K562 (cell line): Measurements from ENCODE around the gene TMEM123. TPM values are rescaled to one million over a fixed set of nuclear protein-coding genes. Genes with fewer than 3 reads are reported as not detected.

Experiments
- ATAC-seq: fragments of 200-7000 bp; cut with Tn5 transposase; 3 replicates; pipeline ENCODE4 v1.9.1; 2020; ENCODE audit warnings: moderate library complexity
- BruUV-seq: library from RNA; stranded (reverse); fragments of 400-500 nt; replicated peaks from 2 replicates; lab custom pipeline; 2021; lab: Mats Ljungman, UMichigan
- CTCF ChIA-PET: fragments of 300-600 bp; formaldehyde crosslinking; extraction: SDS; loops from one replicate; lab custom pipeline; 2021; ENCODE audit warnings: low intra/inter-chr PET ratio; lab: Yijun Ruan, JAX
- POLR2A ChIA-PET: fragments of 300-600, 350-650 bp; sonication (Branson Sonifier 250); formaldehyde crosslinking; extraction: SDS; loops from one replicate; lab custom pipeline; 2021; ENCODE audit warnings: antibody characterized with exemption, inconsistent platforms; lab: Yijun Ruan, JAX
- DNase-seq, 4 experiments: peaks; one replicate each; pipeline versions ENCODE4 v3.0.0 to v3.0.0-alpha.2; 2011 to 2018; ENCODE audit warnings: low spot score in 3 of 4, mixed read lengths in 3 of 4; ENCODE audit errors: extremely low read depth in 1 of 4
- FAIRE-seq: peaks from 2 replicates; lab custom pipeline; 2011; peaks lifted over from hg19 to GRCh38; lab: Jason Lieb, UNC
- H2AFZ ChIP-seq: 2 replicates; pipeline ENCODE4 v1.6.0; 2011; ENCODE audit warnings: low read depth, low read length, control low read depth, inconsistent platforms
- H3K27ac ChIP-seq: fragments of 200-600 bp; 3 replicates; pipeline ENCODE4 v1.8.0; 2011; ENCODE audit warnings: low read depth, mild to moderate bottlenecking, control low read depth, inconsistent platforms, low read length, moderate library complexity, mixed read lengths; ENCODE audit errors: extremely low read depth
- H3K27me3 ChIP-seq, 2 experiments: fragments of 300-600 bp in 1 of 2; 2 replicates in 1 of 2; 3 replicates in 1 of 2; pipeline versions ENCODE4 v1.6.0 to v1.8.0; 2011; ENCODE audit warnings: inconsistent platforms in 2 of 2, low read length in 2 of 2, mild to moderate bottlenecking in 1 of 2, mixed read lengths in 1 of 2, moderate library complexity in 1 of 2; ENCODE audit not compliant: control insufficient read depth in 2 of 2, insufficient read depth in 2 of 2
- H3K36me3 ChIP-seq: fragments of 300-600 bp; 3 replicates; pipeline ENCODE4 v1.8.0; 2011; ENCODE audit warnings: mild to moderate bottlenecking, low read length, inconsistent platforms; ENCODE audit not compliant: control insufficient read depth, insufficient read depth
- H3K4me1 ChIP-seq, 2 experiments: fragments of 200-600 bp in 1 of 2; replicated peaks in 1 of 2; 2 replicates in 1 of 2; 3 replicates in 1 of 2; pipeline versions ENCODE4 v1.5.1 to v1.8.0; 2011; ENCODE audit warnings: inconsistent platforms in 2 of 2, low read length in 2 of 2, mild to moderate bottlenecking in 1 of 2, mixed read lengths in 1 of 2, moderate library complexity in 1 of 2; ENCODE audit not compliant: control insufficient read depth in 2 of 2, insufficient read depth in 2 of 2
- H3K4me2 ChIP-seq: 2 replicates; pipeline ENCODE4 v1.6.1; 2011; ENCODE audit warnings: low read length, control low read depth, inconsistent platforms, mixed read lengths; ENCODE audit not compliant: insufficient read depth
- H3K4me3 ChIP-seq: fragments of 200-600 bp; sonication (generic), shearing (Covaris generic); 2 replicates; pipeline ENCODE4 v1.5.1; 2016; ENCODE audit warnings: control low read depth, inconsistent platforms
- H3K79me2 ChIP-seq: fragments of 200-600 bp; 3 replicates; pipeline ENCODE4 v1.8.0; 2011; ENCODE audit warnings: low read length, inconsistent platforms; ENCODE audit not compliant: control insufficient read depth, insufficient read depth
- H3K9ac ChIP-seq, 2 experiments: 2 replicates each; pipeline versions ENCODE4 v1.6.0 to v1.6.1; 2011; ENCODE audit warnings: low read depth in 2 of 2, low read length in 2 of 2, control low read depth in 1 of 2, inconsistent platforms in 1 of 2, mild to moderate bottlenecking in 1 of 2, mixed read lengths in 1 of 2; ENCODE audit not compliant: insufficient read depth in 1 of 2
- H3K9me1 ChIP-seq: one replicate; pipeline ENCODE4 v1.6.0; 2011; ENCODE audit warnings: inconsistent platforms, mild to moderate bottlenecking, low read length, moderate library complexity; ENCODE audit not compliant: control insufficient read depth, insufficient read depth
- H3K9me3 ChIP-seq: replicated peaks from 2 replicates; pipeline ENCODE4 v1.5.1; 2011; ENCODE audit warnings: low read depth, low read length, inconsistent platforms; ENCODE audit not compliant: control insufficient read depth, insufficient read depth
- H4K20me1 ChIP-seq: replicated peaks from 2 replicates; pipeline ENCODE4 v1.6.1; 2011; ENCODE audit warnings: low read length, inconsistent platforms, mixed read lengths; ENCODE audit not compliant: control insufficient read depth, insufficient read depth
- ELK3 ChIP-seq: fragments of 450-650 bp; formaldehyde crosslinking; IDR thresholded peaks from 2 replicates; pipeline ENCODE4 v1.4.0; 2020; ENCODE audit warnings: mild to moderate bottlenecking
- FOXA1 ChIP-seq: fragments of 450-650 bp; IDR thresholded peaks from 2 replicates; pipeline ENCODE4 v1.6.1; 2016; ENCODE audit warnings: mild to moderate bottlenecking, borderline replicate concordance
- HOXB6 ChIP-seq: fragments of 250-450 bp; sonication (Bioruptor Pico); IDR thresholded peaks from 2 replicates; pipeline ENCODE4 v1.5.1; 2022; ENCODE audit warnings: mild to moderate bottlenecking, borderline replicate concordance
- POLR3G ChIP-seq: IDR thresholded peaks from 2 replicates; pipeline ENCODE4 v1.6.1; 2011; ENCODE audit not compliant: insufficient read length, insufficient replicate concordance; ENCODE audit errors: extremely low read depth
- RHOXF2B ChIP-seq: fragments of 250-450 bp; sonication (Bioruptor Pico); conservative IDR thresholded peaks from 2 replicates; pipeline ENCODE4 v1.5.1; 2021
- SP2 ChIP-seq: IDR thresholded peaks from 2 replicates; pipeline ENCODE4 v1.6.1; 2011; ENCODE audit warnings: mild to moderate bottlenecking, low read depth, low read length, moderate library complexity; ENCODE audit not compliant: poor library complexity, severe bottlenecking; ENCODE audit errors: extremely low read depth
- THRA ChIP-seq: fragments of 450-650 bp; IDR thresholded peaks from 2 replicates; pipeline ENCODE4 v1.6.1; 2017; ENCODE audit warnings: mild to moderate bottlenecking, moderate library complexity
- ZBTB5 ChIP-seq: fragments of 450-650 bp; IDR thresholded peaks from 2 replicates; pipeline ENCODE4 v1.6.1; 2017; ENCODE audit warnings: antibody characterized with exemption
- WGBS: fragments of 100-300 bp; shearing (Covaris generic); methylation state at CpG from one replicate; pipeline ENCODE4 v1.1.6; 2016; ENCODE audit warnings: low coverage, mixed read lengths; ENCODE audit not compliant: insufficient coverage; ENCODE audit errors: missing lambda C conversion rate; 5-methylcytosine and 5-hydroxymethylcytosine counted together
- in situ Hi-C: fragments of 300-500 bp; cut with MboI; formaldehyde crosslinking; loops from 4 replicates; pipeline ENCODE4 v1.15.0; 2018; ENCODE audit warnings: inconsistent platforms, mixed read lengths
- intact Hi-C: fragments of 100-400 bp; cut with micrococcal nuclease; formaldehyde crosslinking; loops from 2 replicates; pipeline ENCODE4 v1.14.2; 2022
- polyA plus RNA-seq, 8 experiments: library from polyadenylated mRNA; depleted of rRNA in 4 of 8; stranded (reverse) in 5 of 8; unstranded in 3 of 8; fragments of >200 nt; fragmentation: Nextera tagmentation in 2 of 8; fragmentation: Illumina TruSeq in 1 of 8; extraction: Ambion mirVana in 2 of 8; extraction: Trizol in 1 of 8; gene quantifications; 2 replicates each; pipeline versions ENCODE4 v1.2.1 to v1.2.3, GENCODE V29; 2011 to 2014; ENCODE audit warnings: inconsistent platforms in 1 of 8, missing spikeins in 1 of 8
- total RNA-seq, 7 experiments: library from RNA; depleted of rRNA in 6 of 7; stranded (reverse); fragments of >200 nt in 6 of 7; fragmentation: Illumina TruSeq in 2 of 7; extraction: Trizol in 2 of 7; gene quantifications; 2 replicates each; pipeline versions ENCODE4 v1.2.1 to v1.2.3, GENCODE V29; 2011 to 2021; ENCODE audit warnings: low replicate concordance in 1 of 7

TMEM123 gene
- total and polyA plus RNA-seq, 9 of the 15 experiments (the other 6 are each of a cell fraction or from before 2014, with no cell fraction given) = 19.8 to 344 (median 82.4) TPM

GRCh38 chr11:102500829-102501228 lies 48.3 kb upstream of the TMEM123 start:
- Histone ChIP-seq H4K20me1 (no peaks in the 10 kb centered on the region), H3K27me3 (peaks cover 4% of the 10 kb centered on the region in 2 experiments; a peak in 2 of 5 replicates), H3K4me2 (no peak overlapping the region), H3K36me3 (no peaks in the 10 kb centered on the region), H3K27ac (no peak overlapping the region), H3K9ac (no peak overlapping the region), H3K79me2 (no peaks in the 10 kb centered on the region), H3K4me3 (no peak overlapping the region), H2AFZ (no peak overlapping the region), H3K9me1 (no peaks in the 10 kb centered on the region), H3K4me1 (no peaks in the 10 kb centered on the region), H3K9me3 (no peaks in the 10 kb centered on the region)
- FAIRE-seq (no peak), ATAC-seq (no peak), DNase-seq (no peak)
- POLR2A ChIA-PET = no interaction called here
- in situ Hi-C loops (no loop called here), intact Hi-C loops (no loop called here)
- no peak for TF ChIP-seq THRA
- TF ChIP-seq HOXB6 (CRISPR knock-in tag) = no peak
- TF ChIP-seq ZBTB5 = no peak
- no peak for TF ChIP-seq RHOXF2B (CRISPR knock-in tag)
- no peak for TF ChIP-seq SP2
- TF ChIP-seq POLR3G = no peak
- no peak for TF ChIP-seq FOXA1
- no peak for TF ChIP-seq ELK3 (CRISPR knock-in tag)
- no TSS peak for BruUV-seq
- WGBS = 0% methylated on average over 2 of the region's 2 CpGs
- CTCF ChIA-PET = no interaction called here
